ENCODE results near the gene EYS.

Gene EYS

GRCh38 chr6:64146094-64146493, 1560.9 kb downstream of the EYS start:
- TF ChIP-seq CTCF (IDR thresholded peaks at IDR 0.05), result no peak

GRCh38 chr6:64145658-64146057, 1561.4 kb downstream of the EYS start:
- no peak for TF ChIP-seq CTCF (IDR thresholded peaks at IDR 0.05)

GRCh38 chr6:64143101-64143500, 1563.9 kb downstream of the EYS start:
- TF ChIP-seq CTCF (IDR thresholded peaks at IDR 0.05), result no peak

GRCh38 chr6:64141680-64142079, 1565.3 kb downstream of the EYS start:
- TF ChIP-seq CTCF (IDR thresholded peaks at IDR 0.05), result no peak

GRCh38 chr6:64128301-64129024, 1578.6 kb downstream of the EYS start:
- no peak for TF ChIP-seq CTCF (IDR thresholded peaks at IDR 0.05)

- no peak for TF ChIP-seq CTCF (IDR thresholded peaks at IDR 0.05)
Measured at GRCh38 chr6:64123761-64124633, 1583.0 kb downstream of the EYS start.

- no peak for TF ChIP-seq CTCF (IDR thresholded peaks at IDR 0.05)
Measured at GRCh38 chr6:64122712-64123375, 1584.2 kb downstream of the EYS start.

Data from LNCAP (cell line).